Endodermal cell (in vitro differentiated cells): ENCODE data around the gene WASF3. TPM values are rescaled to one million over a fixed set of nuclear protein-coding genes. Genes with fewer than 3 reads are reported as not detected.

ENCODE experiments used
- DNase-seq: peaks from one replicate; pipeline ENCODE4 v3.0.0-alpha.2; 2017
- H3K27ac ChIP-seq: 2 replicates; pipeline ENCODE4 v1.5.1; 2013; ENCODE audit warnings: mild to moderate bottlenecking, low read depth, low read length, moderate library complexity
- H3K27me3 ChIP-seq: 2 replicates; pipeline ENCODE4 v1.6.1; 2013; ENCODE audit warnings: mild to moderate bottlenecking, low read length, moderate library complexity; ENCODE audit not compliant: insufficient read depth, control insufficient read depth, poor library complexity, severe bottlenecking
- H3K36me3 ChIP-seq: 2 replicates; pipeline ENCODE4 v1.7.0; 2013; ENCODE audit warnings: mild to moderate bottlenecking, low read length, moderate library complexity; ENCODE audit not compliant: control insufficient read depth, insufficient read depth
- H3K4me1 ChIP-seq: one replicate; pipeline ENCODE4 v1.7.0; 2013; ENCODE audit warnings: low read length; ENCODE audit not compliant: control insufficient read depth, insufficient read depth
- H3K4me3 ChIP-seq: 2 replicates; pipeline ENCODE4 v1.5.1; 2013; ENCODE audit warnings: mild to moderate bottlenecking, low read length, moderate library complexity
- H3K9ac ChIP-seq: 2 replicates; pipeline ENCODE4 v1.6.1; 2013; ENCODE audit warnings: mild to moderate bottlenecking, low read length, moderate library complexity; ENCODE audit not compliant: poor library complexity, severe bottlenecking; ENCODE audit errors: extremely low read depth
- H3K9me3 ChIP-seq: 2 replicates; pipeline ENCODE4 v1.6.1; 2013; ENCODE audit warnings: mild to moderate bottlenecking, low read length, moderate library complexity; ENCODE audit not compliant: control insufficient read depth
- H3K27ac Mint-ChIP-seq: 2 replicates; pipeline ENCODE4 v1.8.0; 2020; ENCODE audit warnings: mixed read lengths
- H3K27me3 Mint-ChIP-seq: 2 replicates; pipeline ENCODE4 v1.8.0; 2021; ENCODE audit warnings: mild to moderate bottlenecking, mixed read lengths; ENCODE audit not compliant: insufficient read depth
- H3K36me3 Mint-ChIP-seq: 2 replicates; pipeline ENCODE4 v1.8.0; 2020; ENCODE audit warnings: low read depth, mixed read lengths
- H3K4me1 Mint-ChIP-seq: 2 replicates; pipeline ENCODE4 v1.8.0; 2020; ENCODE audit warnings: mixed read lengths
- H3K4me3 Mint-ChIP-seq: 2 replicates; pipeline ENCODE4 v1.8.0; 2020; ENCODE audit warnings: mild to moderate bottlenecking, moderate library complexity, mixed read lengths
- H3K9me3 Mint-ChIP-seq: 2 replicates; pipeline ENCODE4 v1.8.0; 2020; ENCODE audit warnings: mild to moderate bottlenecking, mixed read lengths
- WGBS, 2 experiments: methylation state at CpG; one replicate each; pipeline versions ENCODE4 v1.1.5 to v1.1.7; 2013; ENCODE audit warnings: missing lambda C conversion rate in 2 of 2, mixed read lengths in 1 of 2; ENCODE audit not compliant: insufficient coverage in 1 of 2, insufficient read length in 1 of 2; 5-methylcytosine and 5-hydroxymethylcytosine counted together
- total RNA-seq, 2 donors: library from RNA; stranded (reverse); fragmentation: NEBNext Ultra II Directional in 1 of 2; extraction: Animal tissue kit (Norgen Biotek cat#: 25700) in 1 of 2; gene quantifications; 2 replicates in 1 of 2; 3 replicates in 1 of 2; pipeline ENCODE4 v1.2.1, GENCODE V29; 2021
- TF ChIP-seq, protein P1 (sequence below): fragments of 200-600 bp; sonication (generic); conservative IDR thresholded peaks from 2 replicates; pipeline ENCODE4 v1.5.0; 2021; ENCODE audit warnings: antibody characterized with exemption, mild to moderate bottlenecking

WASF3 gene
- total RNA-seq, 2 donors from 2014 or later, result 20.5 to 32.6 TPM

DNA sequence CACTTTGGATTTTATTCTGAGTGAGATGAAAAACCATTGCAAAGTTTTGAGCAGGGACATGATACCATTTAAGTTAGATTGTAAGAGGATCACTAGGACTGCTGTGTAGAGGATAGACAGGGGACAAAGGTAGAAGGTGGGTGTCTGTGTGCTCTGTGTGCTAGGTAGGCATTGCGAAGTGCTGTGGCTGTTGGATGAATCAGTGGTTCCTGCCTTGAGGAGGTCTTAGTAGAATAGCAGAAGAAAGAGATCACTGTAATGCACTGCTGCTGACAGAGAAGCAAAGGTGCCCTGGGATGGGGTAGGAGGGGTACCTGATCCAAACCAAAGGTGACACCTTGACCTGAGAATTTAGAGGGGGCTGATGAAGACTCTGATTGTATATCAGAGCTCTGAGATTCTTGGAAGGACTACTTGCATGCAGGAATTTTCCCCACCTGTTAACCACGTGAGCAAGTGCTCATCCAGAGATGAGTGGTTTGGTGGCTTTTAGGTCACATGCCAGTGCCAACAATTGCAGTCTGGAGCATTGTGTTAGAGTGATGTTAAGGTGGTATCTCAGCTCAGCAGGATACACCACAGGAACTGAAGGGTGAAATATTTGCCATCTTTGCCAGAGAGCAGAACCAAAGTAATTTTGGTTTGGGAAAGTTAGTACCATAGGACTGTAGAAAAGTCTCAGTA lies 10.8 kb downstream of the WASF3 start:
- no peak overlapping the region for H3K27ac Mint-ChIP-seq

DNA sequence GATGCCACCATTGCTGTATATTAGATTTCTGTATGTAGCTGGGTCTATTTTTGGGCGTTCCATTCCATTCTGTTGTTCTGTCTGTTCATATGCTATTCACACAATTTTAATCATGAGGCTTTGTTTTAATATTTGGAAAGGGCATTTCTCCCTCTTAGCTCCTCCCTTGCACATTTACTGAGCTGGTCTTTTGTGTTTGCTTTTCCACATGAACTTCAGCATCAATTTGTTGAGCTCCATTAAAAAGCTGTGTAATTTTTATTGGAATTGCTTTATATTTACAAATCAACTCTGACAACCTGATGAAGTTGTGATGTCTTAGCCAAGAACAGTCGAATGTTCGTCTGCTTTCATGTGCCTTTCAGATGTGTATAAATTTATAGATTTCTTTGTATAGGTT lies 14.0 kb downstream of the WASF3 start:
- Mint-ChIP-seq H3K36me3 (peaks cover 2% of the 10 kb centered on the region), H3K4me3 (no peak overlapping the region), H3K27me3 (no peaks in the 10 kb centered on the region), H3K27ac (no peak overlapping the region), H3K9me3 (peaks cover 13% of the 10 kb centered on the region), H3K4me1 (peaks cover 9% of the 10 kb centered on the region)
- no peak for DNase-seq
- Histone ChIP-seq H3K4me3 (no peak overlapping the region), H3K9ac (no peak overlapping the region), H3K36me3 (no peaks in the 10 kb centered on the region), H3K4me1 (no peaks in the 10 kb centered on the region), H3K27ac (no peak overlapping the region), H3K9me3 (peaks cover 6% of the 10 kb centered on the region), H3K27me3 (no peaks in the 10 kb centered on the region)
- WGBS, 2 experiments, result 91 to 100% methylated on average over 2 of the region's 3 CpGs
- TF ChIP-seq, protein P1, sequence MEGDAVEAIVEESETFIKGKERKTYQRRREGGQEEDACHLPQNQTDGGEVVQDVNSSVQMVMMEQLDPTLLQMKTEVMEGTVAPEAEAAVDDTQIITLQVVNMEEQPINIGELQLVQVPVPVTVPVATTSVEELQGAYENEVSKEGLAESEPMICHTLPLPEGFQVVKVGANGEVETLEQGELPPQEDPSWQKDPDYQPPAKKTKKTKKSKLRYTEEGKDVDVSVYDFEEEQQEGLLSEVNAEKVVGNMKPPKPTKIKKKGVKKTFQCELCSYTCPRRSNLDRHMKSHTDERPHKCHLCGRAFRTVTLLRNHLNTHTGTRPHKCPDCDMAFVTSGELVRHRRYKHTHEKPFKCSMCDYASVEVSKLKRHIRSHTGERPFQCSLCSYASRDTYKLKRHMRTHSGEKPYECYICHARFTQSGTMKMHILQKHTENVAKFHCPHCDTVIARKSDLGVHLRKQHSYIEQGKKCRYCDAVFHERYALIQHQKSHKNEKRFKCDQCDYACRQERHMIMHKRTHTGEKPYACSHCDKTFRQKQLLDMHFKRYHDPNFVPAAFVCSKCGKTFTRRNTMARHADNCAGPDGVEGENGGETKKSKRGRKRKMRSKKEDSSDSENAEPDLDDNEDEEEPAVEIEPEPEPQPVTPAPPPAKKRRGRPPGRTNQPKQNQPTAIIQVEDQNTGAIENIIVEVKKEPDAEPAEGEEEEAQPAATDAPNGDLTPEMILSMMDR, result no peak

More for the DNA sequence above, 10.8 kb downstream of the WASF3 start:
- TF ChIP-seq, protein P1, result no peak
- H3K4me3 Mint-ChIP-seq, result no peak overlapping the region
- 83 to 84% methylated on average over 2 of the region's 2 CpGs for WGBS, 2 experiments
- Histone ChIP-seq H3K27me3 (no peaks in the 10 kb centered on the region), H3K27ac (no peak overlapping the region), H3K9me3 (peaks cover 6% of the 10 kb centered on the region), H3K4me3 (no peak overlapping the region), H3K4me1 (no peaks in the 10 kb centered on the region), H3K36me3 (no peaks in the 10 kb centered on the region), H3K9ac (no peak overlapping the region)
- peaks cover 5% of the 10 kb centered on the region for H3K9me3 Mint-ChIP-seq
- no peaks in the 10 kb centered on the region for H3K27me3 Mint-ChIP-seq
- no peak for DNase-seq
- peaks cover 9% of the 10 kb centered on the region for H3K4me1 Mint-ChIP-seq
- no peaks in the 10 kb centered on the region for H3K36me3 Mint-ChIP-seq

- no peak overlapping the region for H3K9ac ChIP-seq
These were observed 17.8 kb downstream of the WASF3 start for GRCh38 chr13:26575244-26575643.

More at GRCh38 chr13:26575244-26575643, 17.8 kb downstream of the WASF3 start:
- Histone ChIP-seq H3K27ac (no peak overlapping the region), H3K4me1 (no peaks in the 10 kb centered on the region), H3K36me3 (no peaks in the 10 kb centered on the region), H3K27me3 (no peaks in the 10 kb centered on the region), H3K4me3 (no peak overlapping the region), H3K9me3 (peaks cover 6% of the 10 kb centered on the region)
- H3K27me3 Mint-ChIP-seq, result no peaks in the 10 kb centered on the region
- no peaks in the 10 kb centered on the region for H3K4me1 Mint-ChIP-seq
- WGBS, 2 experiments, result 96 to 100% methylated on average over 2 of the region's 2 CpGs
- no peak for DNase-seq
- peaks cover 13% of the 10 kb centered on the region for H3K9me3 Mint-ChIP-seq
- peaks cover 13% of the 10 kb centered on the region for H3K36me3 Mint-ChIP-seq
- no peak overlapping the region for H3K27ac Mint-ChIP-seq
- TF ChIP-seq, protein P1, result no peak
- H3K4me3 Mint-ChIP-seq, result no peak overlapping the region
